HepG2 (cell line): ENCODE measurements around the gene FAM9C. TPM values are rescaled to one million over a fixed set of nuclear protein-coding genes. Genes with fewer than 3 reads are reported as not detected.
"Not testable (repeated sequence)": the region's sequence is repeated elsewhere in the genome, so short reads cannot be mapped to it uniquely, and the experiment has no call there.

Experiments used
- ATAC-seq: fragments of 200-7000 bp; cut with Tn5 transposase; 3 replicates; pipeline ENCODE4 v1.9.1; 2020; ENCODE audit warnings: mild to moderate bottlenecking, moderate library complexity
- BruUV-seq: library from RNA; stranded (reverse); fragments of 400-500 nt; replicated peaks from 2 replicates; lab custom pipeline; 2021; lab: Mats Ljungman, UMichigan
- CTCF ChIA-PET: fragments of 300-600 bp; formaldehyde crosslinking; extraction: SDS; loops from one replicate; lab custom pipeline; 2021; ENCODE audit warnings: low total read pairs, inconsistent platforms, low intra/inter-chr PET ratio; lab: Yijun Ruan, JAX
- POLR2A ChIA-PET: fragments of 350-600 bp; sonication (Branson Sonifier 250); formaldehyde crosslinking; loops from one replicate; lab custom pipeline; 2020; ENCODE audit warnings: antibody characterized with exemption, inconsistent platforms; lab: Yijun Ruan, JAX
- DNase-seq: peaks from one replicate; pipeline ENCODE4 v3.0.0-alpha.2; 2015; ENCODE audit warnings: low spot score
- FAIRE-seq: peaks from 3 replicates; lab custom pipeline; 2011; peaks lifted over from hg19 to GRCh38; lab: Jason Lieb, UNC
- H2AFZ ChIP-seq: one replicate; pipeline ENCODE4 v1.6.1; 2011; ENCODE audit warnings: low read length, inconsistent platforms
- H3K27ac ChIP-seq: fragments of 300-600 bp; 3 replicates; pipeline ENCODE4 v1.8.0; 2011; ENCODE audit warnings: mixed run types, mild to moderate bottlenecking, mixed read lengths, low read length, inconsistent platforms; ENCODE audit not compliant: insufficient read depth; ENCODE audit errors: extremely low read length
- H3K27me3 ChIP-seq, 2 experiments: fragments of 200-600 bp in 1 of 2; 2 replicates in 1 of 2; 3 replicates in 1 of 2; pipeline versions ENCODE4 v1.6.0 to v1.8.0; 2011; ENCODE audit warnings: low read length in 2 of 2, mild to moderate bottlenecking in 2 of 2, moderate library complexity in 2 of 2, inconsistent platforms in 1 of 2; ENCODE audit not compliant: insufficient read depth in 2 of 2, control insufficient read depth in 1 of 2
- H3K36me3 ChIP-seq, 2 experiments: fragments of 200-600 bp in 1 of 2; replicated peaks in 1 of 2; 2 replicates in 1 of 2; 3 replicates in 1 of 2; pipeline versions ENCODE4 v1.5.1 to v1.8.0; 2011; ENCODE audit warnings: low read length in 2 of 2, inconsistent platforms in 1 of 2; ENCODE audit not compliant: insufficient read depth in 2 of 2, control insufficient read depth in 1 of 2
- H3K4me1 ChIP-seq: 2 replicates; pipeline ENCODE4 v1.5.1; 2012; ENCODE audit warnings: low read length, inconsistent platforms; ENCODE audit not compliant: insufficient read depth
- H3K4me2 ChIP-seq: 2 replicates; pipeline ENCODE4 v1.6.0; 2011; ENCODE audit warnings: low read depth, low read length, inconsistent platforms
- H3K4me3 ChIP-seq, 3 experiments: fragments of 200-600 bp in 1 of 3; sonication (generic), shearing (Covaris generic) in 1 of 3; replicated peaks in 1 of 3; 2 replicates each; pipeline ENCODE4 v1.5.1; 2011 to 2016; ENCODE audit warnings: low read length in 3 of 3, inconsistent platforms in 2 of 3, low read depth in 2 of 3, mild to moderate bottlenecking in 2 of 3, control low read depth in 1 of 3, mixed read lengths in 1 of 3; ENCODE audit not compliant: insufficient read depth in 1 of 3
- H3K79me2 ChIP-seq: one replicate; pipeline ENCODE4 v1.6.1; 2011; ENCODE audit warnings: low read length, inconsistent platforms; ENCODE audit not compliant: insufficient read depth
- H3K9ac ChIP-seq: 2 replicates; pipeline ENCODE4 v1.6.0; 2011; ENCODE audit warnings: mild to moderate bottlenecking, low read depth, low read length, inconsistent platforms; ENCODE audit not compliant: insufficient read depth
- H3K9me3 ChIP-seq: 2 replicates; pipeline ENCODE4 v1.5.1; 2012; ENCODE audit warnings: mild to moderate bottlenecking, low read length
- H4K20me1 ChIP-seq: 2 replicates; pipeline ENCODE4 v1.6.0; 2011; ENCODE audit warnings: inconsistent platforms, mild to moderate bottlenecking, low read length, moderate library complexity; ENCODE audit not compliant: insufficient read depth
- KDM4B ChIP-seq: sonication (generic); formaldehyde crosslinking; IDR thresholded peaks from 2 replicates; pipeline ENCODE4 v1.4.0; 2020; ENCODE audit warnings: missing genetic modification reagents
- WGBS: methylation state at CpG from one replicate; pipeline ENCODE4 v1.1.6; 2017; ENCODE audit warnings: low lambda C conversion rate; 5-methylcytosine and 5-hydroxymethylcytosine counted together
- in situ Hi-C: cut with HindIII; loops from 2 replicates; pipeline ENCODE4 v1.10.0; 2017; ENCODE audit warnings: low pct_unique_long_range_greater_than_20kb; ENCODE audit not compliant: extremely low pct_ligation_motif_present
- intact Hi-C: fragments of 100-400 bp; cut with micrococcal nuclease; formaldehyde crosslinking; loops from one replicate; pipeline ENCODE4 v1.10.0; 2022; ENCODE audit not compliant: unreplicated experiment
- polyA plus RNA-seq, 8 experiments: library from polyadenylated mRNA; depleted of rRNA in 3 of 8; stranded (reverse) in 7 of 8; unstranded in 1 of 8; fragments of >200 nt; fragmentation: Illumina TruSeq in 4 of 8; extraction: Trizol in 4 of 8; gene quantifications; 2 replicates each; pipeline versions ENCODE4 v1.2.1 to v1.2.3, GENCODE V29; 2011 to 2016; ENCODE audit warnings: low read depth in 4 of 8, missing spikeins in 1 of 8, mixed read lengths in 1 of 8; ENCODE audit not compliant: insufficient read depth in 1 of 8
- total RNA-seq, 5 experiments: library from RNA; depleted of rRNA; stranded (reverse); fragments of >200 nt; fragmentation: Illumina TruSeq; extraction: Trizol; gene quantifications; 2 replicates each; pipeline ENCODE4 v1.2.3, GENCODE V29; 2016; ENCODE audit warnings: low read depth in 1 of 5

Gene FAM9C
- total and polyA plus RNA-seq, 2 of the 13 experiments (the other 11 are each of a cell fraction or from before 2014, with no cell fraction given), result not detected

DNA sequence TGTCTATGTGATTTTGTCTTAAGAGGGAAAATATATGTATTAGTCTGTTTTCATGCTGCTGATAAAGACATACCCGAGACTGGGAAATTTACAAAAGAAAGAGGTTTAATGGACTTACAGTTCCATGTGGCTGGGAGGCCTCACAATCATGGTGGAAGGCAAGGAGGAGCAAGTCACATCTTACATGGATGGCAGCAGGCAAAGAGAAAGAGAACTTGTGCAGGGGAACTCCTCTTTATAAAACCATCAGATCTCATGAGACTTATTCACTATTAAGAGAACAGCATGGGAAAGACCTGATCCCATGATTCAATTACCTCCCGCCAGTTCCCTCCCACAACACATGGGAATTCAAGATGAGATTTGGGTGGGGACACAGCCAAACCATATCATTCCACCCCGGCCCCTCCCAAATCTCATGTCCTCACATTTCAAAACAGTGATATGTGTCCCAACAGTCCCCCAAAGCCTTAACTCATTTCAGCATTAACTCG, 16.8 kb upstream of the FAM9C start:
- H3K4me3 ChIP-seq, BruUV-seq, H3K4me2 ChIP-seq, H3K36me3 ChIP-seq, POLR2A ChIA-PET, H3K9me3 ChIP-seq, H3K4me1 ChIP-seq, H3K79me2 ChIP-seq, DNase-seq, CTCF ChIA-PET, H2AFZ ChIP-seq, H3K27me3 ChIP-seq, H3K9ac ChIP-seq, FAIRE-seq, intact Hi-C loops, H3K27ac ChIP-seq, ATAC-seq, H4K20me1 ChIP-seq: not testable (repeated sequence)
- in situ Hi-C loops, result loop anchor here (25.0 kb wide), 1 partner anchor 426 kb away; no protein-coding TSS in a partner anchor
- WGBS, result 47% methylated on average over 4 of the region's 4 CpGs

DNA sequence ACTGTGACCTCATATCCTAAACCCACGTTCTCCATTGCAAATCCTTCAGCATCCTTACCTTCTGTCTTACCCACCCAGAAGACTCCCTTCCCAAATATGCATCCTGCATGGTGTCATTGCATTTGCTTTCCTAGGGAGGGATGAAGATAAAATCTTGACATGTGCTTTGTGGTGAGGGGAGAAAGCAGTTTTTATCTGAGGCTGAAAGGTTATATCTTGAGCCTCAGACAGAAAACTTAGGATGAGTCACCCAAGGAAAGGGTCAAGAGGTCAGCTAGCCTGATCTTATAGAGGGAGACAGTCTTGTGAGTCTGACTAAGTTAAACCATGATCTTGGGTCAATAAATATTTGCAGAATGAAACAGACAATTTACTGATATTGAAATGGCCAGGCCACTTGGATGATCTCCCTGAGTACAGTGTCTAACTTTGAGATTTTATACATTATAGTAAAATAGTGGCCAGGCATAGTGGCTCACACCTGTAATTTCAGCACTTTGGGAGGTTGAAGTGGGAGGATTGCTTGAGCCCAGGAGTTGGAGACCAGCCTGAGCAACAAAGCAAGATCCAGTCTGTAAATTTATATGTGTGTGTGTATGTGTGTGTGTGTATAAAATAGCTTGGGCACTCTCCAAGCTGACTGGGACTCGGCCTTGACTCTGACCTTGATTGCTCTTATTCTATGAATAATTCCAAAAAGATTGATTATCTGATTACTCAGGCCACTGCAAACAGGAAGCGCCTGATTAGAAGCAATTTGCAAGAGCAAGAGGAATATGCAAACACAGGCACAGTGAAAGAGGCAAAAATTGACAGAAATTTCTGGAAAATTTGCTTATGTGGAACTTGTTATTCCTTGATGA, 15.4 kb upstream of the FAM9C start:
- no peak overlapping the region for H2AFZ ChIP-seq
- ATAC-seq, result no peak
- 24% methylated on average over 3 of the region's 3 CpGs for WGBS

More for the DNA sequence above, 15.4 kb upstream of the FAM9C start:
- Histone ChIP-seq H4K20me1 (no peaks in the 10 kb centered on the region), H3K4me3 (no peak overlapping the region), H3K27ac (no peak overlapping the region), H3K36me3 (no peaks in the 10 kb centered on the region), H3K27me3 (no peaks in the 10 kb centered on the region), H3K4me1 (no peaks in the 10 kb centered on the region), H3K9me3 (no peaks in the 10 kb centered on the region), H3K79me2 (no peaks in the 10 kb centered on the region), H3K9ac (no peak overlapping the region), H3K4me2 (no peak overlapping the region)
- TF ChIP-seq KDM4B (CRISPR knock-in tag), result no peak
- ChIA-PET CTCF (no interaction called here), POLR2A (no interaction called here)
- no peak for FAIRE-seq
- intact Hi-C loops (no loop called here), in situ Hi-C loops (loop anchor here (25.0 kb wide), 1 partner anchor 427 kb away; no protein-coding TSS in a partner anchor)
- DNase-seq, result no peak
- no TSS peak for BruUV-seq
